CD8-positive, alpha-beta memory T cell (primary cell): ENCODE data around the gene MED12. TPM values are rescaled to one million over a fixed set of nuclear protein-coding genes. Genes with fewer than 3 reads are reported as not detected.
"Not testable (repeated sequence)": the region's sequence is repeated elsewhere in the genome, so short reads cannot be mapped to it uniquely, and the experiment has no call there.

Experiments
- CTCF ChIA-PET: fragments of 350-600 bp; sonication (Branson Sonifier 250); formaldehyde crosslinking; loops from one replicate; lab custom pipeline; 2021; ENCODE audit warnings: antibody characterized with exemption; lab: Charles Lee
- POLR2A ChIA-PET: fragments of 350-600 bp; sonication (Branson Sonifier 250); formaldehyde crosslinking; loops from one replicate; lab custom pipeline; 2021; ENCODE audit warnings: antibody characterized with exemption; lab: Charles Lee
- DNase-seq, 5 donors: peaks; one replicate each; pipeline versions ENCODE4 v3.0.0 to v3.0.0-alpha.2; 2020 to 2022; ENCODE audit warnings: mixed read lengths in 1 of 5
- H3K27ac ChIP-seq: one replicate; pipeline ENCODE4 v1.7.0; 2013; ENCODE audit warnings: low read depth, mild to moderate bottlenecking, low read length, moderate library complexity
- H3K27me3 ChIP-seq: 2 replicates; pipeline ENCODE4 v1.7.0; 2013; ENCODE audit warnings: low read length, mild to moderate bottlenecking; ENCODE audit not compliant: insufficient read depth, poor library complexity, severe bottlenecking
- H3K36me3 ChIP-seq: 2 replicates; pipeline ENCODE4 v1.7.0; 2013; ENCODE audit warnings: mild to moderate bottlenecking, low read length, moderate library complexity; ENCODE audit not compliant: insufficient read depth
- H3K4me1 ChIP-seq: 2 replicates; pipeline ENCODE4 v1.7.0; 2013; ENCODE audit warnings: mild to moderate bottlenecking, low read length, moderate library complexity; ENCODE audit not compliant: insufficient read depth
- H3K4me3 ChIP-seq: 2 replicates; pipeline ENCODE4 v1.7.0; 2013; ENCODE audit warnings: mild to moderate bottlenecking, low read length
- H3K9me3 ChIP-seq: 2 replicates; pipeline ENCODE4 v1.7.0; 2013; ENCODE audit warnings: mild to moderate bottlenecking, low read length
- H3K27ac Mint-ChIP-seq, 8 donors: one replicate each; pipeline ENCODE4 v1.8.0; 2020 to 2021; ENCODE audit warnings: mixed read lengths in 8 of 8, mild to moderate bottlenecking in 6 of 8, inconsistent platforms in 3 of 8, moderate library complexity in 3 of 8
- H3K27me3 Mint-ChIP-seq, 2 donors: one replicate each; pipeline ENCODE4 v1.8.0; 2020 to 2021; ENCODE audit warnings: mixed read lengths in 2 of 2, mild to moderate bottlenecking in 1 of 2, moderate library complexity in 1 of 2
- H3K36me3 Mint-ChIP-seq, 3 donors: one replicate each; pipeline ENCODE4 v1.8.0; 2020 to 2021; ENCODE audit warnings: mixed read lengths in 3 of 3, inconsistent platforms in 1 of 3, mild to moderate bottlenecking in 1 of 3
- H3K4me1 Mint-ChIP-seq, 3 donors: one replicate each; pipeline ENCODE4 v1.8.0; 2020 to 2021; ENCODE audit warnings: mixed read lengths in 3 of 3, inconsistent platforms in 1 of 3, mild to moderate bottlenecking in 1 of 3
- H3K4me3 Mint-ChIP-seq, 7 donors: one replicate each; pipeline ENCODE4 v1.8.0; 2020 to 2021; ENCODE audit warnings: mixed read lengths in 7 of 7, mild to moderate bottlenecking in 6 of 7, moderate library complexity in 4 of 7, inconsistent platforms in 2 of 7
- H3K9me3 Mint-ChIP-seq, 5 donors: one replicate each; pipeline ENCODE4 v1.8.0; 2020 to 2022; ENCODE audit warnings: mixed read lengths in 5 of 5, mild to moderate bottlenecking in 3 of 5, moderate library complexity in 2 of 5, inconsistent platforms in 1 of 5
- polyA plus RNA-seq: library from polyadenylated mRNA; unstranded; fragments of 300-500 nt; fragmentation: Illumina TruSeq; gene quantifications from one replicate; pipeline ENCODE4 v1.2.3, GENCODE V29; 2021
- total RNA-seq, 2 experiments: library from RNA; stranded (reverse); gene quantifications; one replicate each; pipeline ENCODE4 v1.2.3, GENCODE V29; 2021

The MED12 gene
- total and polyA plus RNA-seq, 3 experiments from 2014 or later: 19.0 to 61.1 (median 49.3) TPM

DNA sequence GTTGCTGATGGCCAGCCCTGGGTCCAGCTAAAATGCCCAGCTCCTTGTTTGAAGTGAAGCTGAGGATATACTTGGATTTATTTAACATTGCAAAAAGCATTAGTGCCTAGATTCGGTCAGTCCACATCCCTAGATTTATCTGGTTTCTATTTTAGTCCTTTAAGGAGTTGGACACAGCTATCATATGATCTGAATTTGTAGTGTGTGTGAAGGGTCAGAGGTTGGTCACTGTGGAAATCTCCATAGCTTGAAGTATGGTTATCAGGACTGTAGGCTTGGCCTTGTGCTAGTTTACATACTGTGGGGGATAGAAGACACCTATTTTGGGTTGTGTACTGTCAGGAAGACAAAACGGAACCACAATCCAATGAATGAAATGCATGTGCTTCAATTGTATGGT is 55.0 kb downstream of the MED12 start:
- H3K4me3 Mint-ChIP-seq: no peak overlapping the region
- Histone ChIP-seq H3K27ac (no peak overlapping the region), H3K9me3 (no peaks in the 10 kb centered on the region), H3K4me3 (no peak overlapping the region), H3K27me3 (no peaks in the 10 kb centered on the region), H3K36me3 (no peaks in the 10 kb centered on the region), H3K4me1 (no peaks in the 10 kb centered on the region)
- no peaks in the 10 kb centered on the region for H3K9me3 Mint-ChIP-seq
- peaks cover 0 to 9% (median 8%) of the 10 kb centered on the region in 3 donors for H3K4me1 Mint-ChIP-seq
- H3K36me3 Mint-ChIP-seq: peaks cover 0 to 40% (median 4%) of the 10 kb centered on the region in 3 donors
- ChIA-PET CTCF (interaction anchor here (1.5 kb wide), 1 partner anchor 204 kb away, joined by 3 read pairs; no protein-coding TSS in a partner anchor), POLR2A (interaction anchor here (0.6 kb wide), 1 partner anchor 29 kb away, joined by 5 read pairs; no protein-coding TSS in a partner anchor)
- no peak for DNase-seq
- H3K27ac Mint-ChIP-seq: no peak overlapping the region
- H3K27me3 Mint-ChIP-seq: peaks cover 0 to 7% of the 10 kb centered on the region in 2 donors

DNA sequence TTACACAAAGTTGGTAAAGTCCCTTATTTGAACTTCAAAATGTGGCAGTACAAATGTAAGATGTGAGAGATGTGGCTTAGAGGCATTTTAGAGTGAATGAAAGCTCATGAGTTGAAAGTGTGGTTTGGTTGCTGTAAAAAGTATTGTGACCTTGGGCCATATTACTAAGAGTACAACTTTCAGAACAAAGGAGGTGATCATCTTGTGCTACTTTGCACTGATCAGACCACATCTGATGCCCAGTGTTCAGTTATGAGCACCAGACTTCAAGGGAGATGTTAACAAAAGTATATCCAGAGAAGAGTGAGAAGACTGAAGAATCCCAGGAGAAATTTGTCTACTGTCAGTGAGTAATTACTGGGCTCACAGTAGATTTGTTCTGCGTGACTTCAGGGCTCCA is 56.4 kb downstream of the MED12 start:
- ChIA-PET POLR2A (no interaction called here), CTCF (interaction anchor here (1.1 kb wide), 1 partner anchor 72 kb away, joined by 3 read pairs; no protein-coding TSS in a partner anchor)

DNA sequence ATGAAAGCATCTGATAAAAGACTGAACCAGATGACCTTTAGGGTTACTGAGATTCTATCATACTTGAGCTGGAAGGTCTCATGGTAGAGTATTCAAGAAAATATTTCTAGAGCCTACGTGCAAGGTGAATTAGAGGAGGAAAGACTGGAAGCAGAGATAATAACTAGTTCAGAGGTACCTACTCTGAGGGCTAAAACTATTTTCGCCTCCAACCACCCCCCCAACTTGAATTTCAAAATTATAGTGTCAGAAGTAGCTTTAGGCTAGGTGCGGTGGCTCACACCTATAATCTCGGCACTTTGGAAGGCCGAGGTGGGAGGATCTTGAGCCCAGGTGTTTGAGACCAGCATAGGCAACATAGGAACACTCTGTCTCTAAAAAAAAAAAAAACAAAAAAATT is 57.1 kb downstream of the MED12 start:
- Histone ChIP-seq H3K27me3 (no peaks in the 10 kb centered on the region), H3K27ac (no peak overlapping the region), H3K36me3 (no peaks in the 10 kb centered on the region), H3K4me1 (no peaks in the 10 kb centered on the region), H3K9me3 (no peaks in the 10 kb centered on the region), H3K4me3 (no peak overlapping the region)
- H3K36me3 Mint-ChIP-seq: peaks cover 0 to 43% (median 4%) of the 10 kb centered on the region in 3 donors
- ChIA-PET CTCF (interaction anchor here (1.1 kb wide), 1 partner anchor 44 kb away, joined by 3 read pairs; no protein-coding TSS in a partner anchor), POLR2A (no interaction called here)
- no peak overlapping the region for H3K4me3 Mint-ChIP-seq
- H3K27ac Mint-ChIP-seq: no peak overlapping the region
- peaks cover 0 to 5% of the 10 kb centered on the region in 2 donors for H3K27me3 Mint-ChIP-seq
- DNase-seq: no peak
- peaks cover 8 to 16% (median 9%) of the 10 kb centered on the region in 3 donors for H3K4me1 Mint-ChIP-seq
- H3K9me3 Mint-ChIP-seq: no peaks in the 10 kb centered on the region

More for the DNA sequence above, 56.4 kb downstream of the MED12 start:
- no peaks in the 10 kb centered on the region for H3K27me3 ChIP-seq
- Mint-ChIP-seq H3K4me3 (no peak overlapping the region), H3K27me3 (peaks cover 0 to 7% of the 10 kb centered on the region in 2 donors), H3K9me3 (no peaks in the 10 kb centered on the region), H3K27ac (no peak overlapping the region), H3K36me3 (peaks cover 0 to 43% (median 4%) of the 10 kb centered on the region in 3 donors), H3K4me1 (peaks cover 8 to 16% (median 11%) of the 10 kb centered on the region in 3 donors)
- H3K4me3 ChIP-seq: no peak overlapping the region
- H3K9me3 ChIP-seq: no peaks in the 10 kb centered on the region
- no peaks in the 10 kb centered on the region for H3K4me1 ChIP-seq
- H3K27ac ChIP-seq: no peak overlapping the region
- no peaks in the 10 kb centered on the region for H3K36me3 ChIP-seq
- DNase-seq: no peak

DNA sequence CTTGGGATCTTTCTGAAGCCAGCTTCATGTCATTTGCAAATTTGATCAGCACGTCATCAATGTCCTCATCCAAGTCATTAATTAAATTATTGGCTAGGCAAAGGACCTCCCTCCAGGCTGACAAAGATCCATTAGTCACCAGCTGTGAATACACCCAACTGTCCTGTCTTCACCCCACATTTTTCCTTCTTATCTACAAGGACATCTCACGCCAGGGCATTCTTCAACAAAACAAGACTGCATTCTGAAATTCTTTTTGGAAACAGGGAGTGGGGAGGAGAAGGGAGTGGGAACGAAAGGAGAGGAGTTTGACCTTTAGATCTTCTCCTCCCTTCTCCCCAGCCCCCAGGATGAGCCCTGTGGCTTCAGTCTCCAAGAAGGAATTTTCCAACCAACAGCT is 58.9 kb downstream of the MED12 start:
- no peak overlapping the region for H3K27ac ChIP-seq
- no peaks in the 10 kb centered on the region for H3K4me1 ChIP-seq
- ChIA-PET CTCF (no interaction called here), POLR2A (no interaction called here)
- no peaks in the 10 kb centered on the region for H3K36me3 ChIP-seq
- peaks cover 0 to 44% (median 4%) of the 10 kb centered on the region in 3 donors for H3K36me3 Mint-ChIP-seq
- DNase-seq: no peak
- no peak overlapping the region for H3K4me3 Mint-ChIP-seq
- no peak overlapping the region for H3K4me3 ChIP-seq
- no peaks in the 10 kb centered on the region for H3K27me3 ChIP-seq
- peak overlapping the region in 1 of 8 donors; percentile 5 for H3K27ac Mint-ChIP-seq
- H3K9me3 Mint-ChIP-seq: no peaks in the 10 kb centered on the region
- peaks cover 5 to 17% (median 15%) of the 10 kb centered on the region in 3 donors for H3K4me1 Mint-ChIP-seq
- peaks cover 0 to 7% of the 10 kb centered on the region in 2 donors for H3K27me3 Mint-ChIP-seq
- H3K9me3 ChIP-seq: no peaks in the 10 kb centered on the region

DNA sequence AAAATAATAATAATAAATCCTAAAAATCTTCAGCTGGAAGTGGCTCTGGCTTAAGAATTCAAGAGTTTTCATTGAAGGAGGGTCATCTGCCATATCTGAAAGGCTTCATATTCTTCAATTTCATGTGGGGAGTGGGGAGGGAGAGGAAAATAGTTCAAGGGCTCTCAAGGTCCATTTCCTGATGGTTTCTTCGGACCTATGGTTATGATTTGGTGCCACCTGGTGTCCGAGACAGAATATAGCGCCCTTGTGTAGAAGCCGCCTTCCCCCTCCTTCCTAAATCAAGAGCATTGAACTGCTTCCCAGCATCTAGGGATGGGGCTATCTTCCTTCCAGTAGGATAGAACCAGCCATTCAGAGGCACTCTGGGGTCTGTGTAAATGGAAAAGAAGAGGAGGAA is 60.5 kb downstream of the MED12 start:
- ChIA-PET CTCF (interaction anchor here (0.9 to 1.2 kb wide), 3 partner anchors 60 to 209 kb away, joined by 3 read pairs; no protein-coding TSS in a partner anchor), POLR2A (no interaction called here)
- no peaks in the 10 kb centered on the region for H3K9me3 Mint-ChIP-seq
- H3K27ac Mint-ChIP-seq: peak overlapping the region in 6 of 8 donors; percentile 42 to 94 (median 79)
- Histone ChIP-seq H3K27ac (no peak overlapping the region), H3K4me1 (peaks cover 6% of the 10 kb centered on the region), H3K9me3 (no peaks in the 10 kb centered on the region), H3K4me3 (no peak overlapping the region), H3K27me3 (no peaks in the 10 kb centered on the region), H3K36me3 (no peaks in the 10 kb centered on the region)
- peak; percentile 7 to 54 (median 24) for DNase-seq
- peak overlapping the region in 1 of 7 donors; percentile 42 for H3K4me3 Mint-ChIP-seq
- H3K36me3 Mint-ChIP-seq: peaks cover 0 to 35% (median 2%) of the 10 kb centered on the region in 3 donors
- peaks cover 8 to 23% (median 21%) of the 10 kb centered on the region in 3 donors for H3K4me1 Mint-ChIP-seq
- H3K27me3 Mint-ChIP-seq: peaks cover 0 to 7% of the 10 kb centered on the region in 2 donors

DNA sequence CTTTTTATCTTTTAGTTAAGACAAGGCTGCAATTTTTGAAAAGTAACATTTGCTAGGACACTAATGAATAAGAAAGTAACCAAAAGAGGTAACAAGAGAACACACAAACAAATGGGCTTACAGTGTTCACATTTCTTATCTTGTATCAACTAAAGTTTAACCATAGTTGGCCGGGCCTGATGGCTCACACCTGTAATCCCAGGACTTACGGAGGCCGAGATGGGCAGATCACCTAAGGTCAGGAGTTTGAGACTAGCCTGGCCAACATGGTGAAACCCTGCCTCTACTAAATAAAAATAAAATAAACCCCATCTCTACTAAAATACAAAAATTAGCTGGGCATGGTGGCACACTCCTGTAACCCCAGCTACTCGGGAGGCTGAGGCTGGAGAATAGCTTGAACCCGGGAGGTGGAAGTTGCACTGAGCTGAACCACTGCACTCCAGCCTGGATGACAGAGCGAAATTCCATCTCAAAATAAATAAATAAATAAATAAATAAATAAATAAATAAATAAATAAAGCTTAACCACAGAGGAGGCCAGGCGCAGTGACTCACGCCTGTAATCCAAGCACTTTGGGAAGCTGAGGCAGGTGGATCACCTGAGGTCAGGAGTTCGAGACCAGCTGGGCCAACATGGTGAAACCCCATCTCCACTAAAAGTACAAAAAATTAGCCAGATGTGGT is 62.3 kb downstream of the MED12 start:
- not testable (repeated sequence) for H3K9me3 ChIP-seq, H3K36me3 ChIP-seq, DNase-seq, H3K27me3 Mint-ChIP-seq, H3K4me3 ChIP-seq, H3K9me3 Mint-ChIP-seq, H3K4me1 ChIP-seq, H3K27me3 ChIP-seq, H3K27ac ChIP-seq
- ChIA-PET POLR2A (interaction anchor here (0.7 to 2.2 kb wide), 6 partner anchors 69 to 411 kb away, joined by 3 to 24 read pairs (median 7); partner anchors contain the start of genes IL2RG and TAF1), CTCF (interaction anchor here (0.7 to 2.8 kb wide), 4 partner anchors 17 to 103 kb away, joined by 3 to 11 read pairs (median 4); partner anchors contain the start of gene NONO)
- peak overlapping the region in 5 of 7 donors; percentile 22 to 95 (median 48) for H3K4me3 Mint-ChIP-seq
- peaks cover 8 to 27% (median 23%) of the 10 kb centered on the region in 3 donors for H3K4me1 Mint-ChIP-seq
- H3K36me3 Mint-ChIP-seq: peaks cover 0 to 30% (median 0%) of the 10 kb centered on the region in 3 donors
- peak overlapping the region in 6 of 8 donors; percentile 23 to 51 (median 44) for H3K27ac Mint-ChIP-seq

DNA sequence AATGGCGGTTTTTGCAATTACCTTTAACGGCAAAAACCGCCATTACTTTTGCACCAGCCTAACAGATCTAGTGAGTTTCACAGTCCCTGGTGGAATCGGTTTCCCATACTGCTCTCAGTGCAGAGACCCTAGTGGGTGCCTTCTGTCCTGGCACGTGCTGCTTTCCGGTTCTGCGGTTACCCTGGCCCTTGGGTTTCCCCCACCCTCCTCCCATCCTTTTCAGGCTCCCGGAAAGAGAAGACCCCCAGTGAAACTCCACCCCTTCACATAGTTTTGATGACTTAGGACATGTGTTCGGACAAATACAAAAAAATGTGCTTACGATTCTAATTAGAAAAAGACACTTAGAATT is 63.1 kb downstream of the MED12 start:
- Mint-ChIP-seq H3K4me3 (peak overlapping the region; percentile 94 to 98 (median 96)), H3K27me3 (peaks cover 0 to 7% of the 10 kb centered on the region in 2 donors), H3K9me3 (no peaks in the 10 kb centered on the region), H3K4me1 (peaks cover 8 to 27% (median 23%) of the 10 kb centered on the region in 3 donors), H3K27ac (peak overlapping the region; percentile 95 to 100 (median 99)), H3K36me3 (peaks cover 0 to 30% (median 0%) of the 10 kb centered on the region in 3 donors)
- Histone ChIP-seq H3K27ac (peak overlapping the region; percentile 88), H3K4me1 (peaks cover 6% of the 10 kb centered on the region), H3K27me3 (no peaks in the 10 kb centered on the region), H3K36me3 (no peaks in the 10 kb centered on the region), H3K4me3 (peak overlapping the region; percentile 80), H3K9me3 (no peaks in the 10 kb centered on the region)
- peak in 3 of 5 donors; percentile 27 to 60 (median 55) for DNase-seq
- ChIA-PET CTCF (interaction anchor here (1.5 to 2.8 kb wide), 3 partner anchors 16 to 73 kb away, joined by 4 to 11 read pairs (median 11); partner anchors contain the start of genes IL2RG and ZMYM3), POLR2A (interaction anchor here (0.7 to 2.2 kb wide), 8 partner anchors 15 to 185 kb away, joined by 3 to 24 read pairs (median 8); partner anchors contain the start of genes IL2RG, MED12, NONO and TAF1)
